SH-SY5Y (cell line): ENCODE data around the gene ARPC3.

ENCODE experiments used
- GATA2 ChIP-seq: IDR thresholded peaks from 2 replicates; pipeline ENCODE4 v1.6.1; 2011; ENCODE audit warnings: mild to moderate bottlenecking, low read depth, low read length
- GATA3 ChIP-seq: IDR thresholded peaks from 2 replicates; pipeline ENCODE4 v1.6.1; 2011; ENCODE audit warnings: low read depth, mild to moderate bottlenecking, low read length, moderate library complexity

DNA sequence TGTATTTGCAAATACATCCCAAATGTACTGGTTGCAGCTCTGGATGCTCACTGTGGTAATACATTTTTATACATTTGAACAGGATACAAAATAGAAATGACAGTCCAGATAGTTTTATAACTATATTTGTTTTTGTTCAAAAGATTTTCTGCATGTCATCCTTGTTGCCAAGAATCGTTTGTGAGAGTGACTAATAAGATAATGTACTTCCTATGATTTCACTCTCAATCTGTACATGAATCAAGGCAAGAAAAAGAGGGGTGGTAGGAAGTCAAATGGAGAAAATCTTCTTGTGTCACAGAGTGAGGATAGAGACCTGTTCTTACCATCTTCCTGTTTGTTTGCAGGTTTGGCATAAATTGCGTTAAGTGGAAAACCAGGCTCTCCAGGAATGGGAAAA, 13.9 kb downstream of the ARPC3 start:
- TF ChIP-seq GATA2 (no peak), GATA3 (no peak)
